Stimulated activated naive CD8-positive, alpha-beta T cell treated with anti-CD3 and anti-CD28 coated beads, Interleukin-15, Interleukin-2, amounts not matched to agents 100 U/mL and 50 U/mL, for 24 hours (primary cell): ENCODE results near the gene THAP6.
"Not testable (repeated sequence)": the region's sequence is repeated elsewhere in the genome, so short reads cannot be mapped to it uniquely, and the experiment has no call there.

ENCODE experiments used
- ATAC-seq: fragments of 150-1000 bp; cut with Tn5 transposase; one replicate; pipeline ENCODE4 v1.10.0; 2021
- DNase-seq: peaks from one replicate; pipeline ENCODE4 v3.0.0; 2021

Gene THAP6

DNA sequence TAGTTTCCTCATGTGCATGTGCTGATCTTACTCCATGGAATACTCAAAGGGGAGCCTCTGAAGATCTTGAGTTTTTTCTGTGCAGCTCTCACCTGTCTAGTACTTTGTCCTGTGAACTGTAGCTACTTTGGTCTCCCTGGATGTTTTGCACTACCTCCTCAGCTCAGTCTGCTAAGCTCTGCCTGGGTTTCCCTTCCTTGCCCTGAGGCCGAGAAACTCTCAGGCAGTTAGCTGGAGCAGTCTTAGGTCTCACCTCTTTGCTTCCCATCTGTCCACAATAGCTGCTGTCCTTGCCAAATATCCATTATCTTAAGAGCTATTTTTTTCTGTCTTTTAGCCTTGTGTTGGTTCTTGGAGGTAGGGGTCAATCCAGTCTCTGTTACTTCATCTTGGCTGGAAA, 11.6 kb downstream of the THAP6 start:
- ATAC-seq (no peak), DNase-seq (no peak)

GRCh38 chr4:75527482-75527881, 13.2 kb downstream of the THAP6 start:
- no peak for DNase-seq
- ATAC-seq = no peak

- DNase-seq (no peak), ATAC-seq (no peak)
These were observed 16.5 kb downstream of the THAP6 start for GRCh38 chr4:75530556-75531322.

DNA sequence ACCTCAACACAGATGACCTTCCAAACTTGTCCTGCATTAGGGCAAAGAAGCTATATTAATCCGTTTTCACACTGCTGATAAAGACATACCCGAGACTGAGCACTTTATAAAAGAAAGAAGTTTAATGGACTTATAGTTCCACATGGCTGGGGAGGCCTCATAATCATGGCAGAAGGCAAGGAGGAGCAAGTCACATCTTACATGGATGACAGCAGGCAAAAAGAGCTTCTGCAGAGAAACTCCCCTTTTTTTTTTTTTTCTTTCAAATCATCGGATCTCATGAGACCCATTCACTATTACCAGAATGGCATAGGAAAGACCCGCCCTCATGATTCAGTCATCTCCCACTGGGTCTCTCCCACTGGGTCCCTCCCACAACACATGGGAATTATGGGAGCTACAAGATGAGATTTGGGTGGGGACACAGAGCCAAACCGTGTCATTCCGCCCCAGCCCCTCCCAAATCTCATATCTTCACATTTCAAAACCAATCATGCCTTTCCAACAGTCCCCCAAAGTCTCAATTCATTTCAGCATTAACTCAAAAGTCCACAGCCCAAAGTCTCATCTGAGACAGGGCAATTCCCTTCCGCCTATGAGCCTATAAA, 17.4 kb downstream of the THAP6 start:
- not testable (repeated sequence) for DNase-seq

GRCh38 chr4:75533339-75533887, 19.1 kb downstream of the THAP6 start:
- ATAC-seq = not testable (repeated sequence)

More for the DNA sequence above, 17.4 kb downstream of the THAP6 start:
- ATAC-seq = not testable (repeated sequence)

GRCh38 chr4:75533926-75534325, 19.7 kb downstream of the THAP6 start:
- not testable (repeated sequence) for ATAC-seq, DNase-seq

More at GRCh38 chr4:75533339-75533887, 19.1 kb downstream of the THAP6 start:
- not testable (repeated sequence) for DNase-seq

DNA sequence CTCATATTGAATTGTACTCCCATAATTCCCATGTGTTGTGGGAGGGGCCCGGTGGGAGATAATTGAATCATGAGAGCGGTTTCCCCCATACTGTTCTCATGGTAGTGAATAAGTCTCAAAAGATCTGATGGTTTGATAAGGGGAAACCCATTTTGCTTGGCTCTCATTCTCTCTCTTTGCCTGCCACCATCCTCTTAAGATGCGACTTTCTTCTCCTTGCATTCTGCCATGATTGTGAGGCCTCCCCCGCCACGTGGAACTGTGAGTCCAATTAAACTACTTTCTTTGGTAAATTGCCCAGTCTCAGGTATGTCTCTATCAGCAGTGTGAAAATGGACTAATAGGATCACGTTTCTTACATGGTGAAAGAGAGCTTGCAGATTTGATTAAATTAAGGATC, 23.0 kb downstream of the THAP6 start:
- DNase-seq, ATAC-seq: not testable (repeated sequence)

GRCh38 chr4:75542824-75543223, 28.6 kb downstream of the THAP6 start:
- ATAC-seq (no peak), DNase-seq (no peak)

GRCh38 chr4:75544220-75544619, 29.9 kb downstream of the THAP6 start:
- not testable (repeated sequence) for DNase-seq, ATAC-seq

- ATAC-seq (no peak), DNase-seq (no peak)
These were observed 30.6 kb downstream of the THAP6 start for GRCh38 chr4:75544870-75545269.

GRCh38 chr4:75545526-75545925, 31.3 kb downstream of the THAP6 start:
- DNase-seq (no peak), ATAC-seq (no peak)

DNA sequence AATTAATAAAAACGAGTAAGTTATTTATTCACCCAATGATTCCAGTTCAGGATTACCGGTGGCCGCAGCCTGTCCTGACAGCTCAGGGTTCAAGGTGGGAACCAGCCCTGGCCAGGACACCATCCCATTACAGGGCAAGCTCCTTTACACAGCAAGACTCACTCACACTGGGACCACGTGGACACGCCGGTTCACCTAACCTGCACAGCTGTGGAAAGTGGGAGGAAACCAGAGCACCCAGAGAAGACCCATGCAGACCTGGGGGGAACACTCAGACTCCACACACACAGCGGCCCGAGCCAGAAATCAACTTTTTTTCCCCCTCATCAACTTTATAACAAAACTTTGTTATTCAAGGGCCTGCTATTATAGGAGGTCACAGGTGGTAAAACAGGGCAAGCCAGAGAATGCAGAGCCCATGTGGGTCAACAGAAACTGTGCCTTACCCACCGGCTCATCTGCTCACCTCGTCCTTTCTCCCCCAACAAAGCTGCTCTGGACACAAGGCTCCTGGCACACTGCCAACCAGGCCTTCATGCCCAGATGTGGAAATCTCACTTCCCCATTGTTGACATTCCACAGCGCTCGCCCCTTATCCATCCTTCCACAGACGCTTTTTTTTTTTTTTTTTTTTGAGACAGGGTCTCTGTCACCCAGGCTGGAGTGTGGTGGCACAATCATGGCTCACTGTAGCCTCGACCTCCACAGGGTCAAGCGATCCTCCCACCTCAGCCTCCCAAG, 33.5 kb downstream of the THAP6 start:
- ATAC-seq = no peak
- DNase-seq = no peak

DNA sequence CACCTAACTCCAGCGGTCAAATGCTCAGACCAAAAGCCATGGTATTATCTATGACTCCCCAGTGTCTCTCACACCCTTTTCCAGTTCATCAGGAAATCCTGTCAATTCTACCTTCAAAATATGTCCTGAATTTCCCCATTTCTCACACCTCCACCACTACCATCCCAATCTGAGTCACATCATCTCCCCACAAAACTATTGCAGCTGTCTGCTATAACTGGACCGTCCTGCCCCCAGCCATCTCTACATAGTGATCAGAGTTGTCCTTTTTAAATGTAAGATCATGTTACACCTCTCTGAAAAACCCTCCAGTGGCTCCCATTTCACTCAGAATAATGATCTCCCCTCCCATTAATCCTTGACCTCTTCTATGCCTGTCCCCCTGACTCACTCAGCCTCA, 34.7 kb downstream of the THAP6 start:
- DNase-seq (no peak), ATAC-seq (no peak)

DNA sequence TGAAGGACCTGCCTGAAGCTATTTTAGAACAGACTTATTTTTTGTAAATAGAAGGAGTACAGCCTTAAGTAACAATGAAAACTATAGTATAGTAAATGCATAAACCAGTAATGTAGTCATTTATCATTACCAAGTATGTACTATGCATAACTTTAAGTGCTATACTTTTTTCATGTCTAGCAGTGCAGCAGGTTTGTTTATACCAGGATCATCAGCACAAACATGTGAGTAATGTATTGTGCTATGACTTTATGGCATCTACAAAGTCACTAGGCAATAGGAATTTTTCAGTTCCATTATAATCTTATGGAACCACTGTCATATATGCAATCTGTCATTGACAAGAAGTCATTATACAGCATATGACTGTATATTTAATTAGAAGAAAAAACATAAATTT, 38.2 kb downstream of the THAP6 start:
- ATAC-seq = no peak

DNA sequence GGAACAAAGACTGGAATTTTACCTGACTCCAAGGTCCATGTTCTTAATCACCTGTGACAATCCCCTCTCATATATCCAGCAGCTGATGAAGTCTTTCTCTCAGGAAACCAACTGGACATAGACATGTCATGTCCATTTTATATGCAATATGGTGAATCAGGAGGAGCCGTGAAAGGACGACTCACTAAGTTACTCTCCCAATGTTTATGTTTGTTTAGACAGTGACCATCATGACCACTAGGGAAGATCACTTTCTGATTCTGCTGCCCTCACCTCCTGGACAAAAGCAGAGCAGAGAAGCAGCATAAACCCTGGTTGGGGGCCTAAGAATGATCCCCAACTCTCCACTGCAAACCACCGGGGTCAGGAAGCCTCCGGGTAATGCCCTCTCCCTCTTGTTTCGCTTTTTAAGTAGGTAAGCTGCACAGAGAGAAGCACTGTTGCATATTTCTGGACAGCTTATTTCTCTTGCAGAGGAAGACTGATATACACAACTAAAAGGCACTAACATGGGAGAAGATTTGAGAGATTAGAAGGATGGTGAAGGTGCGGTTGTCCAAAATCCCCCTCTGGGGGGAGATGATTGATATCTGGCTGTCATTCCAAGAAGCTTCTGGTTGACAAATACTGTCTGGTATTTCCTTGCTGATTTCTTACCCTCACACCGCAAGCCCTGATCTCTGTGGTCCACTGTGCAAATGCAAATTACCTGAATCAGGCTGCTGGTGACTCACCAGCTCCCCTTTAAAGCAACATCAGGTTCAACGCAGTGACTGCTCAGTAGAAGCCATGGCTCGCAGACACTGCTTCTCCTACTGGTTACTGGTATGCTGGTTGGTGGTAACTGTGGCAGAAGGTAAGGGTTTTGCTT, 41.3 kb downstream of the THAP6 start, which contains the start of gene ODAPH:
ODAPH (plus strand) TSS at position 773 of the 871 bp plus-strand sequence; CDS start at position 790, 17 bp downstream.
- DNase-seq (peak; percentile 14), ATAC-seq (peak; percentile 87)

More for the DNA sequence above, 38.2 kb downstream of the THAP6 start:
- DNase-seq = no peak

DNA sequence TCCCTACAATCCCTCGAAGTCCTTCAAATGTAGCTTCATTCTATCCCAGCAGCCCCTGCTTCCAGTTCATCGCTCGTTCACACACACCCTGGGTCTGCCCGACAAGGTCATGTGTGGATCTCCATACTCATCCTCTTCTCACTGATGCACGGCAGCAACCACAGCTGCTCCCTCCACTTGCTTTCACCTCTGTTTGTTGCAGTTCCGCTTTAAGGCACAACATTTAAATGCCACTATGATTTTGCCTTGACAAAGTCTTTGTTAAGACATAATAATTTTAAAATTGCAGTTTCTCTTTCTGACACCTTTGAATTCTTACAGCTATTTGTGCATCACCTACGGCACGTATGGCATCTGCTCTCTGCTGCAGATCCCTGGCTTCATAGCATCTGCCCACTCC, 43.4 kb downstream of the THAP6 start:
- no peak for ATAC-seq

GRCh38 chr4:75561789-75562188, 47.5 kb downstream of the THAP6 start:
- DNase-seq (no peak), ATAC-seq (no peak)

More for the DNA sequence above, 43.4 kb downstream of the THAP6 start:
- DNase-seq = no peak

- ATAC-seq (no peak), DNase-seq (no peak)
These were observed 49.8 kb downstream of the THAP6 start for GRCh38 chr4:75564023-75564422.

DNA sequence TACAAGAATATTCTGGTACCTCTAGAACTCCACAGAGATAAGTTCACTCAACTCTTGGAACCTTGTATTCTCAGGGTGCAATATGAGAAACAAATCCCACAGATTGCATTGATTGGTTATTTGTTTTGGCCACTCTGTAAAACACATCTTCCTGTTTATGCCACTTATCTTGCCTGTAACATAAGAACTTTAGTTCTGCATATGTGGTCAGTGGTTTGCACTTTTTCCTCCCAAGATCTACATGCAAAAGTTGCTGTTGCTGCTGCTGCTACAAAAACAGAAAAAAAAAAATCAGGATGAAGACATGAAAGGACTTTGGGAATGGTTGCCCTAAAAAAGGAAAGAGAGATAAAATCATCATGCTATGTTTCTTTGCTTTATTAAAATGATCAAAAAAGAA, 51.2 kb downstream of the THAP6 start:
- DNase-seq (no peak), ATAC-seq (no peak)

DNA sequence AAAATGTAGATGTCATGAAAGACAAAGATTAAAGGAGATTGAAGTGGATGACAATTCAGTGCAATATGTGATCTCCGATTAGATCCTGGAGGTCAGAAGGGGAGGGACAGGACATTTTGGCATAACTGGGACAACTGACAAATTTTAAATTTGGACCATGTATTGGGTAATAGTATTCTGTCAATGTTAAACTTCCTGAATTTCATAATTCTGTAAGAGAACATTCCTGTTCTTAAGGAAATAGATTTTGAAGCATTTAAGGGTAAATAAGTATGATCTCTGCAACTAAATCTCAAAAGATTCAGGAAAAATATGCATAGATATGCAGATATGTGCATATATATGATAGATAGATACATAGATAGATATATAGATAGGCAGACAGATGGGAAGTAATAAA, 52.6 kb downstream of the THAP6 start:
- DNase-seq (no peak), ATAC-seq (no peak)

- ATAC-seq (no peak), DNase-seq (no peak)
These were observed 53.5 kb downstream of the THAP6 start for GRCh38 chr4:75567725-75568124.
